Stimulated activated CD8-positive, alpha-beta memory T cell treated with anti-CD3 and anti-CD28 coated beads, Interleukin-7, amount 100 ng/mL, for 24 hours (primary cell): ENCODE data around the gene EXTL1.

Experiments
- DNase-seq: peaks from one replicate; pipeline ENCODE4 v3.0.0-alpha.2; 2020; ENCODE audit warnings: low read depth

Gene EXTL1

DNA sequence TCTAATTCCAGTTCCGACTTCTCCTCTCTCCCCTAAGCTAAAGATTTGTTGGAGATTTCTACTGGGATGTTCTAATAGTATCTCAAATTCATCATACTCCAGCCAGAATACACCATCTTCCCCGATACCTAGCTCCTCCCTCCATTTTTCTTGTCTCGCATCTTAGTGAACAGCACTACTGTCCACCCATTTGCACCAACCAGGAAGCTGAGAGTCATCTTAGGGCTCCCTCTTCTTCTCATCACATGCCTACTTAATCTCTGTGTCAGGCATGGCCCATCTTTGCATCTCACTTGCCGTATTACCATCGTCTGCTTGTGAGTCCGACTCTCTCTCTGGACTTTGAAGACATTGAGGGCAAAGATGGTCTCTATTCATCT, 49.4 kb downstream of the EXTL1 start:
- DNase-seq: no peak

DNA sequence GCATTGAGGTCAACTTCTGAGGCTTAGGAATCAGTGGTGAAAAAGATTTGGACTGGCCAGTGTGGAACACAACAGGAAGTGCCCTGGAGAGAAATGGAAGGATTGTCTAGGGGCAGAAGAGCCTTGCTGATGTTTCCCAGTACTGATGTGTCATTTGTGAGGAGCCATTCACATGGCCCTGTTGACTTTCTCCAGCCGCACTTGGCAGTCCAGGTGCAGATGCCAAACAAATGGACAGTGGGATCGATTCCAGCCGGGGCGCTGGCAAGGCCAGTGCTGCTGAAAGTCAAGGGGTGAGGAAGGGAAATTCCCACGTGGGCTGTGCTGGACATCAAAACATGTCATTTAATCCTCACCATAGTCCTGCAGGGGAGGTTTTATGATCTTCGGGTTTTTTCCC, 50.7 kb downstream of the EXTL1 start:
- DNase-seq: no peak

DNA sequence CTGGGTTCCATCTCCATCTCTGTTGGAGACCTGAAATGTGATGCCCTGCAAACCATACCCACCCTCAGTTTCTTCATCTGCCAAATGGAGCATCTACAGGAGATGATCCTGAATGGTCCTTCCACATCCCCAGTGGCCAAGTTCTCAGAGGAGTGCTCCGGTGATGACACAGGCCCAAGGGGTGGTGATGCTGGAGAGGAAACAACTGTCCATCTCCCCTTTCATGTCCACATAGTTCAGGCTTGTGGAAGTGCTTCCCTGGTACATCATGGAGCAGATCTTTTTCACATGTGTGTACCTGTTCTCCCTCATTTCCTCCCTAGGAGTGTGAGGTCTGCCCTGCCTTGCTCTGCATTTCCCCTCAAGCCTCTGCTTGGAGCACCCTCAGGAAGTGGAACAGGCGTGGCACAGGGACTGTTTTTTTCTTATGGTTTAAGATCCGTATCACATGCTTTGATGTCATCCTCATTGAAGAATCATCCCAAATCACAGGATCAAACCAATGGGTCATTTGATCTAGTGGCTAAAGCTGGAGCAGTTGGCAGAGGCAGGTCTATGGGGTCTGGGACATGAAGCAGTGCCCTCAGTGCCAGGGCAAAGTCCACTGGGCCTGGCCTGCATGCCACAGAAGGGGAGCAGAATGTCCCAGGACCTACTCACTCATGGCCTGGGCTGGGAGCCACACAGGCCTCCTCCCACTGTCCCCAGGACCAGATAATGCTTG, 54.0 kb downstream of the EXTL1 start:
- no peak for DNase-seq

DNA sequence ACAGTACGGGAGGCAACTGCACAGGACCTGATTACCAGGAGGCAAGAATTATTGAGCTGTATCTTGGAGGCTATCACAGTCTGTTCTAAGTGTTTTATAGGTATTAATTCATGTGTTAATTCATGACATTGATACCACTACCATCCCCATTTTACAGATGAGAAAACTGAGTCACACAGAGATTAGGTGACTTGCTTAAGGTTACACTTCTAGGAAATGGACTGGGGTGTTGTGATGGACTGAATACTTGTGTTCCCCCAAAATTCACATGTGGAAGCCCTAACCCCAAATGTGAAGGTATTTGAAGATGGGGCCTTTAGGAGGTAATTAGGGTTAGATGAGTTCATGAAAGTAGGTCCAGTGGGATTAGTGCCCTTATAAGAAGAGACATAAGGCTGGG, 55.9 kb downstream of the EXTL1 start:
- no peak for DNase-seq

DNA sequence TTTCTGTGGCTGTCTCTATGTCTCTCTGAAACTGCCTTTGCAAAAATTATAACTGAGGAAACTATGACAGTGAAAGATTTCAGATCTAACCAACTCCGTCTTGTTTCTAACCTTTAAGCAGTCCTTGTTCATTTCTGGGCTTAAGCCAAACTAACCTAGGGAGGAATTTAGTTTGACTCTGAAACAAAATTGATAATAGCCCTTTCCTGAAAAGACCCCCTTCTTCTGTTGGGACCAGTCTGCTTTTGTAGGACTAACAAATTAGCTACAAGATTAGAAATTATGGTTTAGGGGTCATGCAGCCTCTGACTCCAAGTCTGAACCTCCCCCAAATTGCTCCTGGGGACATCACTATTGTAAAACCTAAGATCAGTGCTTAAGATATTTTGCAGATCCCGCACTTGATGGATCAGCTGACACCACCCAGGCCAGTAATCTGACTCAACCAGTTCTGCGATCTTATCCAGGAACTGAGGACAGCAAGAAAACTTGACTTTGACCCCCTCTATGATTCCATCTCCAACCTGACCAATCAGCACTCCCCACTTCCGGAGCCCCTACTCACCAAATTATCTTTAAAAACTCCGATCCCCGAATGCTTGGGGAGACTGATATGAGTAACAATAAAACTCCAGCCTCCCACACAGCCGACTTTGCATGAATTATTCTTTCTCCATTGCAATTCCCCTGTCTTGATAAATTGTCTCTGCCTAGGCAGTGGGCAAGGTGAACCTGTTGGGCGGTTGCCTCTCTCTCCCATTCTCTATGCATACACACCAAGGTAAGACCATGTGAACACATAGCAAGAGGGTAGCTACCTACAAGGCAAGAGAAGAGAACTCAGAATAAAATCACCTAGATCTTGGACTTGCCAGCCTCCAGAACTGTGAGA, 57.0 kb downstream of the EXTL1 start:
- no peak for DNase-seq

DNA sequence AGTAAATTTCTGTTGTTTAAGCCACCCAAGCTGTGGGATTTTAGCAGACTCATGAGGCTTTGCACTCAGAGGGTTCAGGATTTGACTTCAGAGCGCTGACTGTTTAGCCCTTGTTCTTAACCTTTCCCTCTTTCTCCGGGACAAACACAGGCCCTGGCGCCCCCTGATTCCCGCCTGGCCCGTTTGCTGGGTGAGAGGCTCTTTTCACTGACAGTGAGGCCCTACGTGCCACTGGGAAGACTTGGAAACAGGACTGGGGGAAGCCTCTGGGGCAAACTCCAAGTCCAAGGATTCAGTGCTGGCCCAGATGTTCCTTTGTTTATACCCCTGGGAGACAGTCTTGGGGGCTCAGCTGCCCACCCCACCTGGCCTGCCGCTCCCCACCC, 57.6 kb downstream of the EXTL1 start:
- DNase-seq: no peak

DNA sequence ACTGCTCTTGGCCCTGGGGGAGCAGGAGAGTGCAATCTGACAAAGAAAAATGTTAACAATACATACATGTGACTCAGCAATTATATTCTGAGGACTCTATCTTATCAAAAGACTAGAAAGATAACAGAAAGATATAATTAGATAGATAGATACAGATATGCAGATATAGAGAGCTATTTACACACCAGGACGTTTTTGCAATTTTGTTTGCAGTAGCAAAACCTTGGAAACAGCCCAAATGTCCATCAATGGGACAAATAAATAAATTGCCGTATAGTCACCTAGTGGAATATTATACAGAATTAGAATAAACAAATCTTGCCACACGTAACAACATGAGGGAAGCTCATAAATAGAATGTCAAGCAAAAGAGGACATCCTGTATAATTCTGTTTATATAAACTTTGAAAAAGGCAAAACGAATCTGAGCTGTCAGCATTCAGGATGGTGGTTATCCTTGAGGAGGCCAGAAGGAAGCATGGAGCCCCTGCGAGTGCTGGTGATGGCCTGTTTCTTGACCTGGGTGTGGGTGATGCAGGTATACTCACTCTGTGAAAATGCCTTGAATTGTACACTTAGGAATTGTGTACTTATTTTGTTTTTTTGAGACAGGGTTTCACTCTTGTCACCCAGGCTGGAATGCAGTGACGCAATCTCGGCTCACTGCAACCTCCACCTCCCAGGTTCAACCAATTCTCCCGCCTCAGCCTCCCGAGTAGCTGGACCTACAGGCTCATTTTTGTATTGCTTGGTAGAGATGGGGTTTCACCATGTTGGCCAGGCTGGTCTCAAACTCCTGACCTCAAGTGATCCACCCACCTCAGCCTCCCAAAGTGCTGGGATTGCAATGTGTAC, 58.6 kb downstream of the EXTL1 start:
- DNase-seq: no peak

DNA sequence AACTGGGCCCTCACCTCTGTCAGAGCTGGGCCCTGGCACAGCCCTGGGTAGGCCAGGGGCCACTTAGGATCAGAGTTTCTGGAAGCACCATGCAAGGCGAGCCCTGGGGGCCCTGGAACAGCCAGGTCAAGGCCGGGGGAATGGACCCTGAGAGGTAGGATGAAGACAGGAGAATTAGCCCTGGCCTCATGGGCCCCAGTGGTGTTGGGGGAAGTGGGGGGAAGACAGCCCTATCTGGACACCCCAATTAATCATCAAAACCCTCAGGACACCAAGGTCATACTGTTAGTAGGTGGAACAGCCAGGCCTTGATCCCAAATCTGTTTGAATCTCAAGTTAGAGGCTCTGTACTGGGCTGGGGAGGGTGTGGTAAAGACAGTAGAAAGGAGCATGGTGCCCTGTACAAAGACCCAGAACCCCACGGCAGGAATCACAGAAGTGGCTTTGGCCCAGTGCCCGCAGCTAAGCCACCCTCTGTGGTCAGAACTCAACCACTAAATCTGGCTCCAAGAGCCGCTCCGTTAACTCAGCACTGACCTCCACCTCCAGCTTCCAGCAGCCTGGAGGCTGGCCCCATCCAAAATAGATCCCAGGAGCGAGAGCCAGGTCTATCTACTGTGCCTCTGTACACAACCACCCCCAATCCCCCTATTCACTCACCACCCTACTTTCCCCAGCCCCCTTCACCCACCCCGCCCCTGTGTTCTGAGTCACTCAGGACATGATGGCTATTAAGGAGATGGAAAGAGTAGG, 59.9 kb downstream of the EXTL1 start:
- DNase-seq: no peak

DNA sequence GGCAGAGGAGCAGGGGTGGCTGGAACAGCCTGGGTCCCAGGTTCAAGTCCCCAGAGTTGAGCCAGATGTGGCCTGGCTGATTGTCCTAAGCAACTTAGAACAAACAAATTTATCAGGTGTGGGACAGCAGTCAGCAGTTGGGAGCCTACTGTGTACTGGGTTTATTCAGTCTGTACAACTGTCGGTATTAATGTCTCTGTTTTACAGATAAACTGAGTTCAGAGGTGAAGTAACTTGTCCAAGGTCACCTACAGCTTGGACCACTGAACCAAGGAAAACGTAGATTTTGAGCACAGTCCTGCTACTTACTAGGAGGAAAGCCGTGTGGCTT, 60.4 kb downstream of the EXTL1 start:
- no peak for DNase-seq

DNA sequence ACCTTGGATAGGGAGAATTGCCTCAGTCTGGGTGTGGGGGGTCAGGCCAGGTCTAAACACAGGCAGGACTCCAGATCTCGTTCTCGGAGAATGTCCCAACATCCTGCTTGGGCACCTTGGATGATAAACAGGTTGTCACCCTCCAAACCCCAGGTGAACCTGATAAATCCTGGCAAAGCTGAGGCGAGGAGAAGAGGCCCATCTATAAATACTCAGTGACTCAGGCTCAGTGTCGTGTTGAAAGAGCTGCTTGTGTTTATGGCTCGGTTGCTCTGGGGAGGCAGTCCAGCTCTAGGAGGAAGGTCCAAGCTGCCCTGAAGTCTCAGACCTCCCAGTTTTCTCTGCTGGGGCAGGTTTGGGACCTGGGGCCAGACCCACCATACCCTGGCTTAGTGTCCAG, 61.6 kb downstream of the EXTL1 start:
- no peak for DNase-seq

DNA sequence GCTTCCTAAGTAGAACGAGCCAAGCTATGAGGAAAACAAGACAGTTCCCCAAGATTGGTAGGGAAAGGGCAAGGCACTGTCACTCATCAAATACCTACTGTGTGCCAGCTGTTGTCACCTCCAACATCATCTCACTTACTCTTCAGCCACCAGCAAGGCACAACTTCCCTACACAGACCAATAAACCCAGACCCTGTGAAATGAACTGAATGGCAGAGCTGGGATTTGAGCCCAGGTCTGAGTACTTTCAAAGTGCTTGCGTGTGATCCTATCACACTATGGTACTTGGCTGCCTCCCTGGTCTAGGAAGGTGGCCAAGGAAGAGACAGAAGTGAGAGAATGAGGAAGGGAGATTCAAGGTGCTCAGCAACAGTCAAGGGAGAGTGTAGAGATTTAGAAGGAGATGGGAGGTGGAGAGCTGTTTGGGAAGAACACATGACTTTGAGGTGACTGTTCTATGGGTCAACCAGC, 62.6 kb downstream of the EXTL1 start:
- no peak for DNase-seq

DNA sequence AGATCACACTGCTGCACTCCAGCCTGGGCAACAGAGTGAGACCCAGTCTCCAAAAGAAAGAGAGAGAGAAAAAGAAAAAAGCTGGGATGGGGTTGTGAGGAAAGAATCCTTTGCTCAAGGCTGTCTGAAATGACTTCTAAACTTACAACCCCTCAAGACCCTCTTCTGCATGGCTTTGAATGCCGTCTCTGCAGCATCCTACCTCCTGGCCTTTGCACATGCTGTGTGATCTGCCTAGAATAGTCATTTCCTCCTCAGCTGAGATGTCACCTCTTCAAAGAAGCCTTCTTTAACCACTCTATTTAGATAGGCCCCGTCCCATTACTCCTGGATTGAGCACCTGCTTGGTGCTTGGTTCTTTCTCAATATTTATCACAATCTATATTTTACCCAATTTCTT, 63.3 kb downstream of the EXTL1 start:
- DNase-seq: no peak
